Activated CD8-positive, alpha-beta T cell treated with anti-CD3 and anti-CD28 coated beads for 36 hours (primary cell): ENCODE measurements around the gene CACNA1C. TPM values are rescaled to one million over a fixed set of nuclear protein-coding genes. Genes with fewer than 3 reads are reported as not detected.
A peak's percentile ranks its signal among the peaks of the same experiment; 100 is the strongest.

ENCODE experiments used
- ATAC-seq: fragments of 200-7000 bp; cut with Tn5 transposase; one replicate; pipeline ENCODE4 v1.10.0; 2021; ENCODE audit warnings: mild to moderate bottlenecking, moderate library complexity
- CTCF ChIA-PET: fragments of 350-600 bp; sonication (Branson Sonifier 250); formaldehyde crosslinking; loops from one replicate; lab custom pipeline; 2021; ENCODE audit warnings: antibody characterized with exemption; lab: Charles Lee
- POLR2A ChIA-PET: fragments of 350-600 bp; sonication (Branson Sonifier 250); formaldehyde crosslinking; loops from one replicate; lab custom pipeline; 2021; ENCODE audit warnings: antibody characterized with exemption; lab: Charles Lee
- DNase-seq: peaks from one replicate; pipeline ENCODE4 v3.0.0-alpha.2; 2020
- H3K27ac Mint-ChIP-seq: one replicate; pipeline ENCODE4 v1.8.0; 2021; ENCODE audit warnings: mild to moderate bottlenecking, mixed read lengths
- H3K27me3 Mint-ChIP-seq: one replicate; pipeline ENCODE4 v1.8.0; 2021; ENCODE audit warnings: mixed read lengths
- H3K36me3 Mint-ChIP-seq: one replicate; pipeline ENCODE4 v1.8.0; 2021; ENCODE audit warnings: low read depth, mixed read lengths
- H3K4me1 Mint-ChIP-seq: one replicate; pipeline ENCODE4 v1.8.0; 2021; ENCODE audit warnings: low read depth, mixed read lengths
- H3K4me3 Mint-ChIP-seq: one replicate; pipeline ENCODE4 v1.8.0; 2021; ENCODE audit warnings: mild to moderate bottlenecking, moderate library complexity, mixed read lengths
- H3K9me3 Mint-ChIP-seq: one replicate; pipeline ENCODE4 v1.8.0; 2021; ENCODE audit warnings: mixed read lengths
- CTCF ChIP-seq: fragments of 200-600 bp; IDR thresholded peaks from one replicate; pipeline ENCODE4 v1.8.0; 2022; ENCODE audit warnings: antibody characterized with exemption, mild to moderate bottlenecking
- intact Hi-C: fragments of 100-400 bp; cut with micrococcal nuclease; formaldehyde crosslinking; loops from one replicate; pipeline ENCODE4 v1.10.0; 2022
- total RNA-seq, 2 experiments: library from RNA; stranded (reverse); gene quantifications; one replicate each; pipeline ENCODE4 v1.2.3, GENCODE V29; 2021

CACNA1C gene
- total RNA-seq, 2 experiments from 2014 or later: 0.02 to 0.05 TPM

GRCh38 chr12:2610358-2610757 is 557.6 kb downstream of the CACNA1C start:
- H3K4me1 Mint-ChIP-seq: peaks cover 6% of the 10 kb centered on the region
- no peaks in the 10 kb centered on the region for H3K36me3 Mint-ChIP-seq
- H3K9me3 Mint-ChIP-seq: no peaks in the 10 kb centered on the region
- H3K4me3 Mint-ChIP-seq: no peak overlapping the region
- no peak overlapping the region for H3K27ac Mint-ChIP-seq
- POLR2A ChIA-PET: no interaction called here
- TF ChIP-seq CTCF: no peak
- DNase-seq (no peak), ATAC-seq (no peak)
- intact Hi-C loops: no loop called here
- CTCF ChIA-PET: no interaction called here
- H3K27me3 Mint-ChIP-seq: peaks cover 16% of the 10 kb centered on the region

- intact Hi-C loops: no loop called here
- H3K27ac Mint-ChIP-seq: no peak overlapping the region
- H3K4me1 Mint-ChIP-seq: peaks cover 6% of the 10 kb centered on the region
- peaks cover 14% of the 10 kb centered on the region for H3K27me3 Mint-ChIP-seq
- TF ChIP-seq CTCF: no peak
- no peak overlapping the region for H3K4me3 Mint-ChIP-seq
- ChIA-PET POLR2A (no interaction called here), CTCF (no interaction called here)
- H3K9me3 Mint-ChIP-seq: no peaks in the 10 kb centered on the region
- H3K36me3 Mint-ChIP-seq: no peaks in the 10 kb centered on the region
- DNase-seq: peak; percentile 51
- ATAC-seq: peak; percentile 94
These were observed 560.7 kb downstream of the CACNA1C start for GRCh38 chr12:2613326-2614073.

- ChIA-PET POLR2A (no interaction called here), CTCF (no interaction called here)
- no peak for ATAC-seq
- Mint-ChIP-seq H3K27ac (no peak overlapping the region), H3K4me3 (no peak overlapping the region), H3K36me3 (no peaks in the 10 kb centered on the region), H3K27me3 (peaks cover 11% of the 10 kb centered on the region), H3K4me1 (peaks cover 3% of the 10 kb centered on the region), H3K9me3 (no peaks in the 10 kb centered on the region)
- no peak for DNase-seq
- no peak for TF ChIP-seq CTCF
- intact Hi-C loops: no loop called here
These were observed 561.6 kb downstream of the CACNA1C start for GRCh38 chr12:2614341-2614740.

- ATAC-seq (no peak), DNase-seq (no peak)
- TF ChIP-seq CTCF: no peak
- peaks cover 7% of the 10 kb centered on the region for H3K27me3 Mint-ChIP-seq
- no peaks in the 10 kb centered on the region for H3K36me3 Mint-ChIP-seq
- H3K27ac Mint-ChIP-seq: no peak overlapping the region
- intact Hi-C loops: no loop called here
- POLR2A ChIA-PET: interaction anchor here (1.1 to 1.4 kb wide), 2 partner anchors 9 to 10 kb away, joined by 3 to 4 read pairs; no protein-coding TSS in a partner anchor
- H3K4me1 Mint-ChIP-seq: peaks cover 3% of the 10 kb centered on the region
- CTCF ChIA-PET: interaction anchor here (1.4 kb wide), 1 partner anchor 33 kb away, joined by 6 read pairs; no protein-coding TSS in a partner anchor
- H3K9me3 Mint-ChIP-seq: no peaks in the 10 kb centered on the region
- no peak overlapping the region for H3K4me3 Mint-ChIP-seq
These were observed 563.0 kb downstream of the CACNA1C start for GRCh38 chr12:2615665-2616402.

GRCh38 chr12:2616763-2617162 is 564.0 kb downstream of the CACNA1C start:
- no peak for TF ChIP-seq CTCF
- POLR2A ChIA-PET: interaction anchor here (1.1 to 1.4 kb wide), 2 partner anchors 8 to 11 kb away, joined by 3 to 4 read pairs; no protein-coding TSS in a partner anchor

More at GRCh38 chr12:2616763-2617162, 564.0 kb downstream of the CACNA1C start:
- H3K4me3 Mint-ChIP-seq: no peak overlapping the region
- intact Hi-C loops: no loop called here
- CTCF ChIA-PET: interaction anchor here (0.9 to 1.4 kb wide), 2 partner anchors 12 to 34 kb away, joined by 3 to 6 read pairs; no protein-coding TSS in a partner anchor
- H3K36me3 Mint-ChIP-seq: no peaks in the 10 kb centered on the region
- peaks cover 6% of the 10 kb centered on the region for H3K27me3 Mint-ChIP-seq
- H3K27ac Mint-ChIP-seq: no peak overlapping the region
- no peaks in the 10 kb centered on the region for H3K9me3 Mint-ChIP-seq
- no peak for ATAC-seq
- peaks cover 3% of the 10 kb centered on the region for H3K4me1 Mint-ChIP-seq
- DNase-seq: no peak
